HL-60 (cell line): Measurements from ENCODE around the gene ABCB9.
A peak's percentile ranks its signal among the peaks of the same experiment; 100 is the strongest.

ENCODE experiments used
- DNase-seq, 2 experiments: peaks; one replicate each; pipeline ENCODE4 v3.0.0-alpha.2; 2010 to 2020; ENCODE audit warnings: low read depth in 1 of 2, low spot score in 1 of 2
- H3K27ac ChIP-seq: fragments of 250-450 bp; sonication (Bioruptor Pico); replicated peaks from 2 replicates; pipeline ENCODE4 v1.5.1; 2020; ENCODE audit warnings: mild to moderate bottlenecking, moderate library complexity
- H3K27me3 ChIP-seq: fragments of 250-450 bp; sonication (Bioruptor Pico); 2 replicates; pipeline ENCODE4 v1.5.1; 2021; ENCODE audit warnings: mild to moderate bottlenecking, moderate library complexity; ENCODE audit not compliant: insufficient read depth, poor library complexity, severe bottlenecking
- H3K4me3 ChIP-seq: replicated peaks from 2 replicates; pipeline ENCODE4 v1.5.1; 2011; ENCODE audit warnings: mild to moderate bottlenecking, control low read depth, low read length; ENCODE audit not compliant: insufficient read depth
- GABPA ChIP-seq: IDR thresholded peaks from 2 replicates; pipeline ENCODE4 v1.6.1; 2012; ENCODE audit warnings: low read depth
- POLR2AphosphoS5 ChIP-seq: IDR thresholded peaks from 2 replicates; pipeline ENCODE4 v1.6.1; 2012; ENCODE audit warnings: low read depth
- REST ChIP-seq: IDR thresholded peaks from 2 replicates; pipeline ENCODE4 v1.6.1; 2012; ENCODE audit warnings: low read depth; ENCODE audit not compliant: insufficient replicate concordance
- SPI1 ChIP-seq: IDR thresholded peaks from 2 replicates; pipeline ENCODE4 v1.6.1; 2012; ENCODE audit warnings: low read depth, mild to moderate bottlenecking, borderline replicate concordance
- TF ChIP-seq, protein P1 (sequence below): IDR thresholded peaks from one replicate; pipeline ENCODE4 v1.5.1; 2011; ENCODE audit warnings: low read length, control low read depth, inconsistent platforms; ENCODE audit not compliant: insufficient read depth

Gene ABCB9

GRCh38 chr12:122947352-122947792 lies 18.9 kb downstream of the ABCB9 start:
- peak in 1 of 2 experiments; percentile 27 for DNase-seq
- no peaks in the 10 kb centered on the region for H3K27me3 ChIP-seq
- no peak overlapping the region for H3K4me3 ChIP-seq
- no peak overlapping the region for H3K27ac ChIP-seq
- TF ChIP-seq POLR2AphosphoS5 (no peak), GABPA (no peak), SPI1 (no peak), REST (no peak)
- TF ChIP-seq, protein P1, sequence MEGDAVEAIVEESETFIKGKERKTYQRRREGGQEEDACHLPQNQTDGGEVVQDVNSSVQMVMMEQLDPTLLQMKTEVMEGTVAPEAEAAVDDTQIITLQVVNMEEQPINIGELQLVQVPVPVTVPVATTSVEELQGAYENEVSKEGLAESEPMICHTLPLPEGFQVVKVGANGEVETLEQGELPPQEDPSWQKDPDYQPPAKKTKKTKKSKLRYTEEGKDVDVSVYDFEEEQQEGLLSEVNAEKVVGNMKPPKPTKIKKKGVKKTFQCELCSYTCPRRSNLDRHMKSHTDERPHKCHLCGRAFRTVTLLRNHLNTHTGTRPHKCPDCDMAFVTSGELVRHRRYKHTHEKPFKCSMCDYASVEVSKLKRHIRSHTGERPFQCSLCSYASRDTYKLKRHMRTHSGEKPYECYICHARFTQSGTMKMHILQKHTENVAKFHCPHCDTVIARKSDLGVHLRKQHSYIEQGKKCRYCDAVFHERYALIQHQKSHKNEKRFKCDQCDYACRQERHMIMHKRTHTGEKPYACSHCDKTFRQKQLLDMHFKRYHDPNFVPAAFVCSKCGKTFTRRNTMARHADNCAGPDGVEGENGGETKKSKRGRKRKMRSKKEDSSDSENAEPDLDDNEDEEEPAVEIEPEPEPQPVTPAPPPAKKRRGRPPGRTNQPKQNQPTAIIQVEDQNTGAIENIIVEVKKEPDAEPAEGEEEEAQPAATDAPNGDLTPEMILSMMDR: no peak

DNA sequence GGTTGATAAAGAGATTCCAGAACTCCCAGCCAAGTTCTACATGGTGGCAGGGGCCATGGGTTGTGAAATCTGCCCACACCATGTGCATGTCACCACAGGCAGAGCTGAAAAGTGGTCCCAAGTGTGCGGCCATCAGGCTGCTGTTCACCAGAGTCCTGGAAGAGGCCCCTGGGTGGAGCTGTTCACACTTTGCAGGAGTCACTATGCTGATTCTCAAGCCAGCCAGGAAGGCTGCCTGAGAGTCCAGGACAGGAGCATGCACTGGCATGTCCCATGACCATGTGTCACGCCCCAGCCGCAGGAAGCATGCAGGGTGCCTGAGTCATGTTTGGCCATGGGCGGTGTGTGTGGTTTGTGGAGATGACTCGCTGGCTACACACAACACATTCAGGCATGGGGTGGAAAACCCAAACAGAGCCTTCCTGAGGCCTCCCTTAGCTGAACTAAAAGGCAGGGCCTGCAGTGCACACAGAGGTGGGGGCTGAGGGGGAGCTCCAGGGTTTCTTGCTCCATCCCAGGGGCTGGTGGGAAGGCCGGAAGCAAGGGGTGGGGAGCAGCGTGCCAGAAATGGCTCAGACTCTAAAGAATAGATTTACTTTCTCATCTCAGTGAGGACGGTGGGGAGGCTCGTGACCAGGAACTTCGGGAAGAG lies 19.4 kb downstream of the ABCB9 start:
- TF ChIP-seq REST (no peak), SPI1 (no peak), POLR2AphosphoS5 (0 out of 2 replicates have a peak, but pooled peaks have one; percentile 52)
- TF ChIP-seq, protein P1: peak; percentile 5
- Histone ChIP-seq H3K27me3 (no peaks in the 10 kb centered on the region), H3K27ac (no peak overlapping the region; the same call in 1 of the 2 replicates), H3K4me3 (no peak overlapping the region)
- DNase-seq: peak; percentile 84 to 90

DNA sequence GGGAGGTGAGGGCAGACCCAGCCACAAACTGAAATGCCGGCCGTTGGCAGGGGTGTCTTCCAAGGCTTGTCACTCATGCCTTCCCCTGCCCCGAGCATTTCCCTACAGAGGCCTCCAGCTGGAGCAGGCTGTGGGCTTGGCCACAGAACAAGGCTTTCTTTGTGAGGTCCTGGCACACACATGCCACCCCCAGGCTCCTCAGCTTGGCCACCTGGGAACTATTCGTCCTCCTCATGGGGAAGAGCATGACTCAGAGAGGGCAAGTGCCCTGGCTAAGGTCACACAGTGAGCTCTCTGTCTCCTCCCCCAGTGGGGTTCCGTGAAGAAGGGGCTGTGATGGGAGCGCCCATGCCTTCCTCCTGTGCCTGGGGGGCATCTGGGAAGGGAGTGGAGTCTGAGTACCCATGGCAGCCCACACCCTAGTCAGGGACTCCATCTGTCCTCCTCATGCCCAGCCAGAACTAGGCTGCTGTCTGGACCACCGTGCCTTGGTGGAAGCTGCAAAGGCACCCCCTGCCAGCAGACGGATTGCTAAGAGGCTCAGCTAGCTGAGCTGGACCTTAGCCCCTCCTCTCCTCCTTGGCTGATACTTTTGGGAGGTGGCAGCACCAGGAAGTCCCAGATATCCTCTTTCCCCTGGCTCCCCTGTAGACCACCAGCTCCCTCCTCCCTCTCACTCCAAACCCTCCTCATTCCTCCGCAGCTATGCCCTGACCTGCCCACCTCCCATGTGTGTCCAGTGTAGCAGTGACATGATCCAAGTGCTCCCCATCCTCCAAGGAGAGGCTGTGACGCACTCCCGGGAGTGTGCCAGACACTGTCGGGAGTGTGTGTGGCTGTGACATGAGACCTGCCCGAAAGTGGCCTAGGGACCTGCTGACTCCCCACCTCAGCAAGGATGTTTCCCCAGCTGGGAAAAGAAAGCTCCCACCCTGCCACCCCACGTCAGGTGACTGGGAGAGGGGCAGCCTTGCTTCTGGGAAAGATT lies 21.4 kb downstream of the ABCB9 start:
- no peak overlapping the region for H3K27ac ChIP-seq
- no peak for TF ChIP-seq SPI1
- no peak for TF ChIP-seq GABPA
- TF ChIP-seq, protein P1: no peak
- no peak for TF ChIP-seq REST
- TF ChIP-seq POLR2AphosphoS5: no peak
- H3K4me3 ChIP-seq: no peak overlapping the region
- H3K27me3 ChIP-seq: no peaks in the 10 kb centered on the region
- DNase-seq: no peak
